ENCODE measurements around the gene ENPP1.

Gene ENPP1

GRCh38 chr6:131840441-131840840 is 32.6 kb downstream of the ENPP1 start:
- H4K20me1 ChIP-seq (ENCODE audit: insufficient read depth, low read length) = no peaks in the 10 kb centered on the region
- H3K4me3 ChIP-seq (ENCODE audit: low read depth, low read length, poor library complexity, severe bottlenecking) = no peak overlapping the region
- no peaks in the 10 kb centered on the region for H3K9me2 ChIP-seq (ENCODE audit: low read depth, low read length)
- no peaks in the 10 kb centered on the region for H3K9me3 ChIP-seq (ENCODE audit: low read length)
- no peaks in the 10 kb centered on the region for H3K27me3 ChIP-seq (ENCODE audit: insufficient read depth, low read length)
- H3K4me1 ChIP-seq (ENCODE audit: insufficient read depth, low read length, severe bottlenecking) = no peaks in the 10 kb centered on the region
- H3K4me2 ChIP-seq (ENCODE audit: low read length) = no peak overlapping the region
- H3K36me3 ChIP-seq (ENCODE audit: insufficient read depth, low read length) = no peaks in the 10 kb centered on the region
- no peaks in the 10 kb centered on the region for H3F3A ChIP-seq (ENCODE audit: insufficient read depth, low read length)
- TF ChIP-seq CTCF (IDR thresholded peaks at IDR 0.05; ENCODE audit: low read length) (no peak), EZH2 (IDR thresholded peaks at IDR 0.05; ENCODE audit: borderline replicate concordance, low read length) (no peak)
- H2AFZ ChIP-seq (ENCODE audit: low read length) = no peak overlapping the region
- no peaks in the 10 kb centered on the region for H3K79me2 ChIP-seq (ENCODE audit: insufficient read depth, low read length)
- no peak overlapping the region for H3K27ac ChIP-seq (ENCODE audit: low read depth, low read length, poor library complexity, severe bottlenecking)
- no peak overlapping the region for H3K9ac ChIP-seq (ENCODE audit: low read length)

- no peaks in the 10 kb centered on the region for H4K20me1 ChIP-seq (ENCODE audit: insufficient read depth, low read length)
- H3K36me3 ChIP-seq (ENCODE audit: insufficient read depth, low read length) = no peaks in the 10 kb centered on the region
- no peak overlapping the region for H3K4me3 ChIP-seq (ENCODE audit: low read depth, low read length, poor library complexity, severe bottlenecking)
- no peaks in the 10 kb centered on the region for H3F3A ChIP-seq (ENCODE audit: insufficient read depth, low read length)
- no peaks in the 10 kb centered on the region for H3K4me1 ChIP-seq (ENCODE audit: insufficient read depth, low read length, severe bottlenecking)
- TF ChIP-seq EZH2 (IDR thresholded peaks at IDR 0.05; ENCODE audit: borderline replicate concordance, low read length) (no peak), CTCF (IDR thresholded peaks at IDR 0.05; ENCODE audit: low read length) (no peak)
- no peaks in the 10 kb centered on the region for H3K27me3 ChIP-seq (ENCODE audit: insufficient read depth, low read length)
- H3K9me3 ChIP-seq (ENCODE audit: low read length) = no peaks in the 10 kb centered on the region
- H2AFZ ChIP-seq (ENCODE audit: low read length) = no peak overlapping the region
- H3K9ac ChIP-seq (ENCODE audit: low read length) = no peak overlapping the region
- H3K27ac ChIP-seq (ENCODE audit: low read depth, low read length, poor library complexity, severe bottlenecking) = no peak overlapping the region
- no peaks in the 10 kb centered on the region for H3K9me2 ChIP-seq (ENCODE audit: low read depth, low read length)
- no peaks in the 10 kb centered on the region for H3K79me2 ChIP-seq (ENCODE audit: insufficient read depth, low read length)
- H3K4me2 ChIP-seq (ENCODE audit: low read length) = no peak overlapping the region
Observed at GRCh38 chr6:131840936-131841583, 33.2 kb downstream of the ENPP1 start.

GRCh38 chr6:131843768-131844167 is 35.9 kb downstream of the ENPP1 start:
- Histone ChIP-seq H3F3A (ENCODE audit: insufficient read depth, low read length) (no peaks in the 10 kb centered on the region), H3K9me3 (ENCODE audit: low read length) (no peaks in the 10 kb centered on the region), H3K9ac (ENCODE audit: low read length) (no peak overlapping the region), H3K36me3 (ENCODE audit: insufficient read depth, low read length) (no peaks in the 10 kb centered on the region), H3K79me2 (ENCODE audit: insufficient read depth, low read length) (no peaks in the 10 kb centered on the region), H4K20me1 (ENCODE audit: insufficient read depth, low read length) (no peaks in the 10 kb centered on the region), H3K4me1 (ENCODE audit: insufficient read depth, low read length, severe bottlenecking) (no peaks in the 10 kb centered on the region), H3K4me2 (ENCODE audit: low read length) (no peak overlapping the region), H3K27ac (ENCODE audit: low read depth, low read length, poor library complexity, severe bottlenecking) (no peak overlapping the region), H3K4me3 (ENCODE audit: low read depth, low read length, poor library complexity, severe bottlenecking) (no peak overlapping the region), H2AFZ (ENCODE audit: low read length) (no peak overlapping the region), H3K27me3 (ENCODE audit: insufficient read depth, low read length) (no peaks in the 10 kb centered on the region), H3K9me2 (ENCODE audit: low read depth, low read length) (no peaks in the 10 kb centered on the region)
- no peak for TF ChIP-seq EZH2 (IDR thresholded peaks at IDR 0.05; ENCODE audit: borderline replicate concordance, low read length)
- TF ChIP-seq CTCF (IDR thresholded peaks at IDR 0.05; ENCODE audit: low read length) = no peak

Data from OCI-LY1 (cell line).